ENCODE results near the gene USH2A.

USH2A gene

DNA sequence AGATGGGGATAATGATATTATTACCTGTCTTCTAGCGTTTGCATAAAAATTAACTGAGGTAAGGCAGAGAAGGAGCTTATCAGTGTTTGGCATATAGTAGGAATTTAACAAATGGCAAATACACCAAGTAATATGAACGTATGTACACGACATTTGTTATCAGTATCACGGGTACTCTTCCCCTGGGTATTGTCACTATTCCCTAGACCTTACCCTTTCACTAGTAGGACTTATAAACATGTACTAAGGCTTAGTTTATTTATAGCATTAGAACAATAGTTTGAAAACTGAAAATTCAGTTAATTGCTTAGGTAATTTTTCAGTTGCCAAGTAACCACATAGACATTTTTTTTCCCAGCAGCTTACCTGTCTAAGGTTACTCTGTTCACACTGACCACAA lies 669.1 kb downstream of the USH2A start:
- DNase-seq: no peak

DNA sequence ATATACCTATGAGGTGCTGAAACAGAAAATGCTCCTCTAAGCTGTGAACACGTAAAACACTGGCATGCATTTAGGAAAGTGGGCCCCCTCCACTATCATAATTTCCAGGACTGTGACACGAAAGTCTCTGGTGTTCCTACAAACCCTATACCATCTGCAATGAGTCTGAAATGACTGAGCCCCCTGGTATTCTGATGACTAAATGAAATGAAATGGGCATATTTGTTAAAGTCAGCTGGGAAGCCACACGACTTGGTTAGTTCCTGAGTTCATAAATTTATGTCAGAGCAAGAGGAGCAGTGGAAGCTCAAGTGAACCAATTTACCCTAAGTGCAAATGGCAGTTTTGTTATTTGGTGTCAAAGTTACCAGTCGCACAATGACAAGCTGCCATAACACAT lies 673.8 kb downstream of the USH2A start:
- DNase-seq: no peak

DNA sequence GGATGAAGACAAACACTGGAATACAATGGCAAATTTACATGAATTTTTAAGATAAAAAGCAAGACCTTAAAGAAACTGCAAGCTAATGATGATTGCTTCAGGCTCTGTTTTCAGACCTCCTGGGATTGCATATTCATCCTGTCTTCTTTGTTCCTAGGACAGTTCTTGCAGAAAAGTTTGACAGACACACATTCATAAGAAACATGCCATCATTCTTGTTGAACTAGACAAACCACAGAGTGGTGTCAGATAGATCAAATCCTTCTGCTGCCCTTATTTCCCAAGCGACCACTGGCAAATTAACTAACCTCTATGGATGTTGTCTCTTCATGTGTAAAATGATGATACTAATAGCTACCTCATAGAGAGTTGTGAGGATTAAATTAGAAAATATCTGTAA lies 674.8 kb downstream of the USH2A start:
- DNase-seq: no peak

DNA sequence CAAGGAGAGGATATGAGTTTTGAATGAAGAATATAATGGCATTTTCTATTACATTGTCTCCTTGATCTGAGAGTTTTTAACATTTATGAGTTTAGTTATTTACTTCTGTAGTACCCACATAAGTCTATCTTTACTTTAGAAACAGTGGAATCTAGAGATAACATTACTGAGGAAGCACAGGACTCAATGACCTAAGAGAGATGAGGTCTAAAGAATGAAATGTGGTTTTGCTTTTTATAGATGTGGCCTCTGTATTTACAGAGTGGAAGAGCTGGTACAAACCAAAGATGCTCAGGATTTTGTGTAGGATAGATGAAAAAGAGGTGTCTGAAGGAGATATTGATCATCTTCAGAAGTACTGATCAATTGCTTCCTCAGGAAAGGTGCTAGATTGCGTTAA lies 678.8 kb downstream of the USH2A start:
- no peak for DNase-seq

DNA sequence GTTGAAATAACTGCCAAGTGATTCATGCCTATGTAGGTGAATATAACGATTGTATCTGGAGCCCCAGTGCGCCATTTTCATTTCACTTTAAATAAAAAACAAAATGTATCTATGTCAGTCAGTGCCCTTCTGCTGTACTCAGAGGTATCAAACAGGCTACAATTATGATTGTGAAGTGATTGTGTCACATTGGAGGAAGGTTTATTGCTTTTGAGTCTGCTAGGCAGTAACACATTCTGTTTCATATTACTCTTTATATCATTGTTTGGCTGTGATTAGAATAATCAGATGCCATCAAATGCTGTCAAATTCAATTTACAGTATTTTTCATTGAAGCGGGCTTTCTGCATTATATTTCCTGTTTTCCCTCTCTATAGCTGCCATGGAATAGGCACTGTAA lies 684.2 kb downstream of the USH2A start:
- DNase-seq: no peak

DNA sequence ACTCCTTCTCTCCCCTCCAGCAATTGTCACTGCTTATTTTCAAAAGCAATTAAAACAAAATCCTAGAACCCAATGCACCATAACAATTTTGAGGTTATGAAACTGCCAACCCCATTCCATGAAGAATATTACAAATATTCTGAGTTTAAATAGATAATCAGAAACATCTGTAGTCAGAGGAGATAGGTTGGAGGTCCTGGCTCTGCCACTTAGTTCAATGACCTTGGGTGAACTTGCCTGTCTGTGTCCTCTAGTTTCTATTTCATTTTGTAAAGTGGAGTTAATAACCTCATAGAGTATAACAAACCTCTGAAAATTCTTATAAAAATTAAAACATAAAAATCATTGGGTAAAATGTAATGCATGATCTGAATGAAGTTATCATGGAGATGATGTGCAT lies 691.5 kb downstream of the USH2A start:
- DNase-seq: no peak

DNA sequence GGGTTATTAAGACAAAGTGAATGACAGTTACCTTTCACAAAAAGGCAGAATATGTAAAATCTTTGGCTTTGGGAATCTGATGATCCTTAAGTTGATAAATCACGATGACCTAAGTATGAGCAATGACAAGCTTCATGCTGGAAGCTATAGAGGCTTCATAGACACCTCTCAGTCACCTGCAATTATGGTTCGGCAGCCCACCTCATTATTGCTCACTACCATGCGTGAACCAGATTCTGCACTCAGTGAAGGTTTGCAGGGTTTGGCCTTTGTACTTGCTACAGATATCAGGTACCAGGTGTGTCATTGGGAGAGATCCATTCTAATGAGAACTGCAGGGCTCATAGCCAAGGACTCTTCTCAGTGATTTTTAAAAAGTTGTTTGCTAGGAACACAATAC lies 692.6 kb downstream of the USH2A start:
- no peak for DNase-seq

DNA sequence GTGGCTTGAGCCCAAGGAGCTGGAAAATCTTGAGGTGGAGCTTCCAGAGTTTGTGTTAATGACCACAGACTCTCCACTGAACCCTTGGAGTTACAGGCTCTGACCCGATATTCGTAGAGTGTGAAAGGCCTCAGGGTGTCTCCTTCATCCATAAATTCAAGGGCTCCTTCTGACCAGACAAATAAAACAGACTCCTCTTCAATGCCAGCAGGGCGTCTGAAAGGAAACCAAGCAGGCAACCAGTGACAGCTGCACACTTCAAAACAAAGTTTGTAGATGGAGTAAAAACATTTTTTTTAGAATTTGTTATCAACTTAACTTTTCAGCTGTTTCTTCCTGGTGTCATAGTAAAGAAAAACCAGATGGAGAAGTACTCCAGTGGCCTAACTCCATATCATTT lies 695.1 kb downstream of the USH2A start:
- no peak for DNase-seq

DNA sequence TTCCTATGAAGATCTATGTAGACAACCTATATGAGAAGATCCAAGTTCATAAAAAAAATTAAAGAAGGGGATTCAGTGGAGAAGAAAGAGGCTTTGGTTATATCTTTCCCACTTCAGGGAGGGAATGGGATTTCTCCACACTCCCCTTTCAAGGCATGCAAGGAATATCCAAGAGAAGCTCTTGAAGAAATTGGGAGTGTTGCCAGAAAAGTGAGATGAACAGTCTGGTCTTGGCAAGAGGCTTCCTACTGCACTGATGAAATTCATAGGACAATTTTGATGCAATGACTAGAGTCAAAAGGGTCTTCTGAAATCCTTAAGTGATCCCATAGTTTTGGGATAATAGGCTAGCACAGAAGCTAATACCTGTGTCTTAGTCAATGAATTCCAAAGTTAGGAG lies 703.1 kb downstream of the USH2A start:
- no peak for DNase-seq

DNA sequence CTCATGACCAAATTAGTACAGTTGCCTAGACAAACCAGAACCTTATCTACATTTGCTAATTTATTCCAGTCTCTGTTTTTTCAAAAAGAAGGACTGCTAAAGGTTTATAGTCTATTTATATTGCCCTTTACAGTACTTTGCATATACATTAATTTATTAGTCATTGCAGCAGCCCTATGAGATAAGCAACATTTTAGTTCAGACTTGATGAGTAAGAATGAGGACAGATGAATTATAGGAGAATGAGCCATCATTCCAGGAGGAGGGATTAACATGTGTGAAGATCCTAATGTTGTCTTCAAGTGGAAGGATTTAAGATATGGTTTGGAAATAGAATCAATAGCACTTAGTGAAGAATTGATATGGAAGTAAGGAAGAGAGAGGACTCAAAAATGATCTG lies 703.7 kb downstream of the USH2A start:
- no peak for DNase-seq

DNA sequence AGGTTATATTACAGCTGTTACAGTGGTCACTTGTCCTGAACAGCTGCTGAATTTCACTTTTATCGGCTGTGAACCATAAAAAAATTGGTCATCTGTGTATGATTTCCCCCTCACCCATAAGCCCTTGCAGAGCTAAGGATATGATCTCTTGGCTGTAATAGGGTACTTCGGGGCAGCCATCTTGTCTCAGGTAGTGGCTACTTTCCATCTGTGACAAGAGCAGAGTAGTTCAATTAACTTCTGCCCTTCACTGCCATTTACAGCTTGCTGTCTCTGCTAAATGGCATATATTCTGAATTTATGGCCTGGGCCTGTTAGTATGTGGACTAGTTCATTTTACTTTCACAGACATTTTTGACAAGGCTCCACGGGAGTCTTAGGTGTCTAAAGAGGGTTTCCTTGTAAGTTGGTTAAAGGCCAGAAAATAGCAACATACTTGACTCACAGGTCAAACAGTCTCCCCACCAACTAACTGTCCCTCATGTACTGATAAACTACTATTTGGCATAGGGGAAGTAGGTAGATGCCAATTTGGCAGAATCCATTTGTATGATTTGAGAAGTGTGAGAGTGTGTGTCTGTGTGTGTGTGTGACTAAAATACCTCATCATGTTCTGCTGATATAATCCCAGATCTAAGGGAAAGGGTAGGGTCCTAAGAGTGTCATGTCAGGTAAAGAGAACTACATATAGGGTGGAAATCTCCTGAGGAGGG lies 704.5 kb downstream of the USH2A start:
- no peak for DNase-seq

DNA sequence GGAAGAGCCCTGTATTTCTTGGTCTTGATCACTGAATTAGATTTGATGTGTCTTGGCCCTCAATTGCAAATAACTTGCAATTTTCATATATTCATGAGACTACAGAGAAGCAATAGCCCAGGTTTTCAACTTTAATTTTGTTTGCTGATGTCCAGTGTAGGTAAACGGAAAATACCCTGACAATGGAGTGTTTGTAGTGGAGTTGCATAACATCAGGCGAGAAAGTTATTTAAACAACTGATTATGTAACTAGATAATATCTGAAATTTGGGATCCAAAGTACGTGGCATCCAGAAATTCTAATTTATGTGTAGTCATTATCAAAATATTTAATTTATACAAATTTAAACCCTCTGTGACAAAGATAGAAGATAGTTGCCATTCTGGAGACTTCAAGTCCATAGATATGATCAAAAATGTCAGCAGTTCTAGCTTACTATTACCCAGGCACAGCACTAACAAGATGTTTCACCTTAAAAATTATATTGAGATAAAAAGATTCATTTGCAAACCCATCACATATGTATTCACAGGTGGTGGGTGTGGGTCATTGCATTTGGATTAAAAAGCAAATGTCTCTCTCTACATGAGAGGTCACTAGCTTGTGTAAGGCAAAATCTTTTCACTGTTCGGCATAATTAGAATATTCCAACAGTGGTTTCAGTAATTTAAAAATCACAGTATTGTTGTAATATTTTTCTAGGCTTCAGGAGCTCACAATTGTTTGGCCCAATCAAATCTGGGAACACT lies 705.4 kb downstream of the USH2A start:
- DNase-seq: no peak

DNA sequence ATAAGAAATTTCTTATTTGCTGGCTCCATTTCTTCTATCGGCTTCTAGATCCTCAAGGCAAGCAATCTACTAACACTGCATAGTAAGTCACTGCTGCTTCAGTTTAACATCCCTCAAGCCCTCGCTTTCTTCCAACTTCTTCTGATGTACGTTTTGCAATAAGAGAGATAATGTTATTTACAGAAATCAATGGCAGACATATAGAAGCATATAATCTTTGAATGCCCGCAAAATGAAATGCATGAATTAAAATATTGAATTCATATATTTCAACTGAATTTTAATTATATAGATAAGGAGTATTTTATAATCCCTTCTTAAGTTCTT lies 712.4 kb downstream of the USH2A start:
- no peak for DNase-seq

DNA sequence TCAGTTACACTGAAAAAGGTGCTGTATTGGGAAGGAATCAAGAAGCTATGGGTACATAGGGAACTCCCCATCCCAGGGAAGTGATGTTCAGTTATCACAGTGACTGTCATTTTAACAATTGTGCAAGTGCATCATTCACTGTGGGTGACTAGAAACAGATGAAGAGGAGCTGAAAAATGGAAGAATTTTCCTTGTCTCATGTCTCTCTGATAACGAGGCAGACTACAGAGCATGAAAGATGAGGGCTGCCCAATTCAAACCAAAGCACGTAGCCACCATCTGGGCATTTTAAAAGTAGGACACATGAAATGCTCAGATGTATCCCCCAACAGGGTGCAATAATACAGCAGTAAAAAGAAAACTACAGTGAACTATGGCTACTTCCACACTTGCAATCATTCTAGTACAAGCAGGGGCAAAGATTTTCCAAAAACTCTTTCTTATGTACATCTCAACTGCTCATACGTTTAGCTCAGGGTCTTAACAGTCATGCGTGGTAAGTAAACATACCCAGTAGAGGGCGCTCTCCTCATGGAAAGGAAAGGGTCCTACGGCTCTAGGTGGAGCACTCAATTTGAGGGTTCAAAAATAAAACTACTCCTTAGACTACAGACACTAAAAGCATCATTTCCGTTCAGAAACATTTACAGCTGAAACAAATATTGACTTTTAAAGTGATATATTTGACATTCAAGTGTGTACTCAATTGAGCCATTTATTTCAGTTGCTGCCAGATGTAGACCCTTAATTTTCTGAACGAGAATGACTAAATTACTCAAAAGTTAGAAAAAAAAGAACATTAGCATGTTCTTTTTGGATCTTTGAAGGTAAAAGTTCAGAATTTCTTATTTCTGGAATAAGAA lies 713.0 kb downstream of the USH2A start:
- peak; percentile 62 for DNase-seq

DNA sequence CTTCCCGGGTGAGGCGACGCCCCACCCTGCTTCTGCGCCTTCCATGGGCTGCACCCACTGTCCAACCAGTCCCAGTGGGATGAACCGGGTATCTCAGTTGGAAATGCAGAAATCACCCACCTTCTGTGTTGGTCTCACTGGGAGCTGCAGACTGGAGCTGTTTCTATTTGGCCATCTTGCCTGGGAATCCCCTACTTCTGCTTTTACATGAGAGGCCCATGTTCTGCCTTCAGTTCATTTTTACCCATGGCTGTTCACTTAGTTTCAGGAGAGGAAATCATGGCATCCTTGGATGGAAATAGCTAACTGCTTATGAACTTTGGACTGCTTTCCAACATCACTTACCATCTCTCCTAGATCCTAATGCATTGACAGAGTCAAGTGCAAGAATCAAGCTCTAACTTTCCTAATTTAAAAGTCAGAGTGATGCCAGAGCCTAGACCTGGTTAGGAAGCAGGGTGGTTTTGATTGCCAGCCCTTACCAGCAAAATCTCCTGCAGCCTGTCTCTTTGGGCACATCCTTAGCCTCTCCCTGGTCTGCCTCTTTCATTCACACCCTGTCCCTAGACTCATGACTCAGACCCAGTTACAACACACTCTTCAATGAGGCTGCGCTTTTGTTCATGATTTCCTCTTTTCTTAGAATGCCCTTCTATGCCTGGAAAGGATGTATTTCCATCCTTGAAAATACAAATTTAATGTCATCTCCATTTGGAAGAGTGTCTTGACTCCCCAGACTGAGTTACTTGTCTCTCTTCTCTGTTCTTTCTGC lies 719.0 kb downstream of the USH2A start:
- no peak for DNase-seq

DNA sequence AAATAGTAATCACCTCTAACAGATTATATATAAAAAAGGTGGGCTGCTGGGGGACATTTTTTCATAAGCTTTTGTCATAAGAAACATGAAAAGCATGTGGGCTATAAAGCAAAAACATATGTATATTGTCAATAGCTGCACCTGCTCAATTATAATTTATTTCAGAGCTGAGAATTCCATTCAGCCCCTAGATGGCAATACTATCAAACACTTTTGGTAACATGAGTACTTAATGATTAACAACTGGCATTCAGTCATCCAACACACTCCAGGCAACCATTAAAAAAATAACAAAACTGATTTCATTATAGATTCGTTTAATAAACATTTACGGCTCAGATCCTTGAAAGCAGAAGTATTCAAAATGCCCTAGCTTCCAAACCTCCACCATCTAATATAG lies 741.0 kb downstream of the USH2A start:
- DNase-seq: peak; percentile 23

DNA sequence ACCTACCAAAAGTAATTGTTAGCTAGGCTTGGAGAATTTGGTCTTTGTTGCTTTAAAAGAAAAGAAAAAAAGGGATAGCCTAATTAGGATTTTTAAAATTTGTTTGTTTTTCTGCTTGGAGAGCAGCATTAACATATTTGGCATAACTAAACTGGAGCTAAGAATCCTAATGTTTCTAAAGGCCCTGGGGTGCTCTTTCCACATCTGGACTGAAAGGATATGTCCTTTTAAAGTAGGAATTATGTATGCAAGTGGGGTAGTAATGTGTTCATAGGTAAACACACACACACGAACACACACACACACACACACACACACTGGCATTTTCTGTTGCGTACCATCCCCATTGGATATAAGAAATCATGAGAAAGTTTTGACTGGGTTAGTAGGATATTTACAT lies 742.2 kb downstream of the USH2A start:
- no peak for DNase-seq

DNA sequence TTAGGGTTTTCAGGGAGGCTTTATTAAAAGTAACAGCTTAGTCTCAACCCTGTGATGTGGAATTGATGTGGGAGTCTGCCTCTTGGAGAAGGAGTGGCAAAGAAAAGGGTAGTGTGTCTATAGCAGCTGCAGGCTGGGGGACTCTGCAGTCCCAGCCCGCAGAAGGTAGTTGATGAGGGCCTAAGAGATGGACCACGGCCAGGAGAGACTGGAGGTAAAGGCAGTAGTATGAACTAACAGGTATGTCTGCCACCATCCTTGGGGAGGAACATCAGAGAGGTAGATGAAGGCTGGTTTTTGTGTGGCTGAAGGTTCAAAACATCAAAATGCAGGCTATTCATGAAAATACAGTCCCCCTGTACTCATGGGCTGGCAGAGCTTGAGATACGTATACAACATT lies 744.0 kb downstream of the USH2A start:
- no peak for DNase-seq

DNA sequence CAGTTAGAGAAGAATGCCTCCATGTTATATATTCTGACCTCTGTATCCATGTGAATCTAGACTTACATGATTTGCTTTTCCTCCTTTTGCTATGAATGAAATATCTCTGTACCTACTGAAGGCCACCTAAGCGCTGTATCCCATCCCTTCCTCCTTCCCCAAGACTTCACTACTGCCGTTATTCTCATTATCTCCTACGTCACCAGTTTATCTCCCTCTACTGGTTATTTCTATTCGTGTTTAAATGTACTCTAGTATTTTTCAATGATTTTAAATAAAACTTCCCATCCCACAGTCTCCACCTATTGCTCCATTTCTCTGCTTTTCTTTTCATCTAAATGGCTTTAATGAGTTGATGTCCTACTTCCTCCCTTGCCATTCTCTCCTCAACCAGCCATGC lies 746.1 kb downstream of the USH2A start:
- no peak for DNase-seq

DNA sequence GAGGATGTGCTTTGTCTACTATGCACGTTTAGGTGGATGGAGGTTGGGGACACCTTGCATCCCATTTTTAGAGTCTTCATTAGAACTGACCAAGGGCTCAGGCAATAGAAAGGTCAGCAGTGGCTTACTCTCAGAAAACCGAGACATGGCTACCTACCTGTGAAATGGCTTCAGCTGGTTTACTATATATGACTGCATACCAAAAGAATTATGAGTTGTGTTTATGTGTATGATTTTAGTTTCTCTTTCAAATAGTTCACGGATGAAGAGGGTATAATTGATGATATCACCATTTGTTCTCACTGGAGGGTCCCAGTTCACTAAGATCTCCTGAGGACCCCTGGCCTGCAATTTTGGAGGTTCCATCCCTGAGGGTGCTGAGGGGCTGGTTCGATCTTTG lies 749.3 kb downstream of the USH2A start:
- no peak for DNase-seq

DNA sequence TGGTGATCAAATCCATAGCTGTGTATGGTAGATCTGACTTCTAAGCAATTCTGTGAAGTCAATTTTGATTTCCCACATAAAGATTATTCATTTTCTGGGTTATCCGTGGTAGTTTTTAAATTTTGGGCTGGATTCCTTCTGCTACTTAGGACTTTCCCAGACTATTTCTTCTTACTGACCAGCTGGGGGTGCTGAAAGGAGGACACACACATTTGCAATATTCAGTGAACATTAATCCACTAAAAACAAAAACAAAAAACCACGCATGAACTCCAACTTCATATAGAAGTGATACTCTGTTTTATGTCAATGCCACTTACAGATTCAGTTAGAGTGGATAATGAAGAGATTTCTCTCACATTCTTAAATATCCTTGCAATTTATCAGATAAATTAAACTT lies 750.8 kb downstream of the USH2A start:
- no peak for DNase-seq

DNA sequence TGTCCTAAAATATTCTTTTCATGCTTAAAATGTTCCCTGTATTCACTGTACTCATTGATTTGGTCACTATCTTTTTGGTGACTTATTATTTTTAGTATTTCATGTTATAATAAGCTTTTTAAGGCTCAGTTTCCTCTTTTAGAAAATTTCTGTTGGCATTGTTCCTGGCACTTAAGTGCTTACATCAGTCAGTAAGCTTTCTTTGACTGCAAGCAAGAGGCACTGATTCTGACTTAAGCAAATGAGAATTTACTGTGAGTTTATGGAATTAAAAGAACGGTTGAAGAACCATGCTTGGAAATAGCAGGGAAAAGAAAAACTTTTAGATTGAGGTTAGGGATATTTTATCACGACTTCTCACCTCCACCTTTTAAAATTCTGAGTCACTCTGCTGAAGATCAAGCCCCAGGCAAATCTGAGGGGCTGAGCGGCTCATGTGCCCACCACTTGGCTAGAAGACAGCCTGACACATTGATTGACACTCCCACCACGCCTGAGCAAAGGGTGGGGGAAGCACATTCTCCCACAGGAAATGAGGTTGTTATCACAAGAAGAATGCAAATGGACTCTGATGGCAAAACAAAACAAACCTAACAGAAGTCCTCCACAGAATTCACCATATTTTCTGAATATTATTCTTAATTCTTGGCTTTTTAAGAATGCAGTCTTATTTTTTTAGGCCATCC lies 753.3 kb downstream of the USH2A start:
- no peak for DNase-seq

DNA sequence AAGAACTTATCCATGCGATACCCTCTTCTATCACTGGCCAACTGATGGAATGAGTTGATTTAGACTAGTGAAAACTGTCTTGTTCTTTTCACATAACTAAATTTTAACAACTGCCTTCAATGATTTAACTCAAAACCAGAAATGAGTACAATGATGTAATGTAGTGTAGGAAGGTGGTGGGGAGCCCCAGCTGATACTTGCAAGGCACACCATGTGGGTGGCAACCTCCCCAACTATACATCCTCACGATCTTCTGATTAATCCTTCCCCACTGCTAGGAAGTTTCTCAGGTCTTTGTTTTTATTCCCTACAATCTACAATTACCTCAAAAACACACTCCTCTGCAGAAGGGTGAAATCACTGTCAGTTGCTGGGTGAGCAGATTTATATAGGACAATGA lies 755.5 kb downstream of the USH2A start:
- no peak for DNase-seq
